GM12801 (cell line): ENCODE data around the gene CPNE7.

Experiments used
- CTCF ChIP-seq: IDR thresholded peaks from one replicate; pipeline ENCODE4 v1.5.1; 2011; ENCODE audit warnings: control low read depth; ENCODE audit not compliant: insufficient read length; ENCODE audit errors: extremely low read depth

CPNE7 gene

GRCh38 chr16:89605186-89605970 is 29.8 kb downstream of the CPNE7 start:
- TF ChIP-seq CTCF: no peak

- no peak for TF ChIP-seq CTCF
Measured at GRCh38 chr16:89606006-89606405, 30.4 kb downstream of the CPNE7 start.

- no peak for TF ChIP-seq CTCF
Measured at GRCh38 chr16:89607453-89607852, 31.9 kb downstream of the CPNE7 start.

- no peak for TF ChIP-seq CTCF
Measured at GRCh38 chr16:89607937-89608740, 32.6 kb downstream of the CPNE7 start.

- TF ChIP-seq CTCF: no peak
Measured at GRCh38 chr16:89610108-89610453, 34.5 kb downstream of the CPNE7 start.

GRCh38 chr16:89612415-89613166 is 37.0 kb downstream of the CPNE7 start:
- TF ChIP-seq CTCF: no peak

- no peak for TF ChIP-seq CTCF
Measured at GRCh38 chr16:89613231-89613953, 37.8 kb downstream of the CPNE7 start, which contains the start of gene DPEP1. Gene DPEP1, plus strand, starts transcription at chr16:89613642. Its CDS starts 16,769 bp downstream, at chr16:89630411.
